ENCODE results near the gene PDIK1L. TPM values are rescaled to one million over a fixed set of nuclear protein-coding genes. Genes with fewer than 3 reads are reported as not detected.

Gene PDIK1L
- total RNA-seq (2014; rRNA removed; shearing (Covaris generic); ENCODE audit: low replicate concordance) = 7.0 and 11.0 TPM in 2 replicates

GRCh38 chr1:26111530-26112406 is at the start of gene PDIK1L:
TSS of gene PDIK1L (plus strand) at chr1:26111824. CDS start at chr1:26114309, 2,485 bp downstream.
- Histone ChIP-seq H3K27ac (ENCODE audit: low read length) (peak within 1 kb of the TSS; percentile 63), H2AFZ (ENCODE audit: low read length) (peak within 1 kb of the TSS; percentile 91; the same call in 1 of the 2 replicates), H3K9ac (ENCODE audit: low read length) (peak within 1 kb of the TSS; percentile 94), H3K36me3 (ENCODE audit: insufficient read depth, low read length) (no peaks in the 10 kb centered on the region; the same call in 1 of the 2 replicates), H3K4me2 (ENCODE audit: low read depth, low read length, poor library complexity, severe bottlenecking) (peak within 1 kb of the TSS; percentile 74), H3K4me1 (ENCODE audit: low read length) (peaks cover 36% of the 10 kb centered on the region), H3K79me2 (ENCODE audit: low read length) (peaks cover 27% of the 10 kb centered on the region), H3K27me3 (ENCODE audit: low read length) (no peaks in the 10 kb centered on the region), H3K9me2 (replicated peaks; ENCODE audit: insufficient read depth, low read length) (no peaks in the 10 kb centered on the region), H3K9me3 (ENCODE audit: low read length) (no peaks in the 10 kb centered on the region), H3K4me3 (ENCODE audit: low read length) (peak within 1 kb of the TSS; percentile 80), H4K20me1 (ENCODE audit: insufficient read depth, low read depth, low read length) (no peaks in the 10 kb centered on the region)
- peak; percentile 97 for DNase-seq

- Histone ChIP-seq H3K4me3 (ENCODE audit: low read length) (no peak overlapping the region), H4K20me1 (ENCODE audit: insufficient read depth, low read depth, low read length) (no peaks in the 10 kb centered on the region), H3K27me3 (ENCODE audit: low read length) (no peaks in the 10 kb centered on the region), H3K9ac (ENCODE audit: low read length) (no peak overlapping the region), H3K79me2 (ENCODE audit: low read length) (no peaks in the 10 kb centered on the region), H3K36me3 (ENCODE audit: insufficient read depth, low read length) (no peaks in the 10 kb centered on the region), H3K4me2 (ENCODE audit: low read depth, low read length, poor library complexity, severe bottlenecking) (no peak overlapping the region), H3K4me1 (ENCODE audit: low read length) (no peaks in the 10 kb centered on the region), H3K27ac (ENCODE audit: low read length) (no peak overlapping the region), H2AFZ (ENCODE audit: low read length) (no peak overlapping the region), H3K9me2 (replicated peaks; ENCODE audit: insufficient read depth, low read length) (no peaks in the 10 kb centered on the region), H3K9me3 (ENCODE audit: low read length) (no peaks in the 10 kb centered on the region)
- no peak for DNase-seq
Measured at GRCh38 chr1:26064553-26064952, 47.1 kb upstream of the PDIK1L start.

- DNase-seq = no peak
- Histone ChIP-seq H3K27ac (ENCODE audit: low read length) (no peak overlapping the region), H3K9ac (ENCODE audit: low read length) (no peak overlapping the region), H3K4me2 (ENCODE audit: low read depth, low read length, poor library complexity, severe bottlenecking) (no peak overlapping the region), H3K4me3 (ENCODE audit: low read length) (no peak overlapping the region), H3K9me2 (replicated peaks; ENCODE audit: insufficient read depth, low read length) (no peaks in the 10 kb centered on the region), H3K27me3 (ENCODE audit: low read length) (no peaks in the 10 kb centered on the region), H2AFZ (ENCODE audit: low read length) (no peak overlapping the region), H3K4me1 (ENCODE audit: low read length) (no peaks in the 10 kb centered on the region), H3K79me2 (ENCODE audit: low read length) (no peaks in the 10 kb centered on the region), H3K36me3 (ENCODE audit: insufficient read depth, low read length) (no peaks in the 10 kb centered on the region), H3K9me3 (ENCODE audit: low read length) (no peaks in the 10 kb centered on the region), H4K20me1 (ENCODE audit: insufficient read depth, low read depth, low read length) (no peaks in the 10 kb centered on the region)
Measured at GRCh38 chr1:26066160-26066559, 45.5 kb upstream of the PDIK1L start.

GRCh38 chr1:26066857-26067256 is 44.8 kb upstream of the PDIK1L start:
- DNase-seq = no peak
- H3K4me3 ChIP-seq (ENCODE audit: low read length) = no peak overlapping the region
- H4K20me1 ChIP-seq (ENCODE audit: insufficient read depth, low read depth, low read length) = no peaks in the 10 kb centered on the region
- H3K36me3 ChIP-seq (ENCODE audit: insufficient read depth, low read length) = no peaks in the 10 kb centered on the region
- no peaks in the 10 kb centered on the region for H3K9me3 ChIP-seq (ENCODE audit: low read length)
- no peak overlapping the region for H3K27ac ChIP-seq (ENCODE audit: low read length)
- no peaks in the 10 kb centered on the region for H3K27me3 ChIP-seq (ENCODE audit: low read length)
- no peak overlapping the region for H3K4me2 ChIP-seq (ENCODE audit: low read depth, low read length, poor library complexity, severe bottlenecking)
- H3K9me2 ChIP-seq (replicated peaks; ENCODE audit: insufficient read depth, low read length) = no peaks in the 10 kb centered on the region
- no peak overlapping the region for H3K9ac ChIP-seq (ENCODE audit: low read length)
- no peaks in the 10 kb centered on the region for H3K79me2 ChIP-seq (ENCODE audit: low read length)
- H3K4me1 ChIP-seq (ENCODE audit: low read length) = no peaks in the 10 kb centered on the region
- no peak overlapping the region for H2AFZ ChIP-seq (ENCODE audit: low read length)

GRCh38 chr1:26067432-26067911 is 44.2 kb upstream of the PDIK1L start, which contains the start of gene TRIM63:
TSS of gene TRIM63 (minus strand) at chr1:26067630. CDS start at chr1:26067494, 136 bp downstream.
- no peak within 1 kb of the TSS for H3K4me3 ChIP-seq (ENCODE audit: low read length)
- H3K27ac ChIP-seq (ENCODE audit: low read length) = no peak within 1 kb of the TSS
- no peaks in the 10 kb centered on the region for H3K27me3 ChIP-seq (ENCODE audit: low read length)
- H3K9me2 ChIP-seq (replicated peaks; ENCODE audit: insufficient read depth, low read length) = no peaks in the 10 kb centered on the region
- no peaks in the 10 kb centered on the region for H4K20me1 ChIP-seq (ENCODE audit: insufficient read depth, low read depth, low read length)
- no peaks in the 10 kb centered on the region for H3K4me1 ChIP-seq (ENCODE audit: low read length)
- H3K79me2 ChIP-seq (ENCODE audit: low read length) = no peaks in the 10 kb centered on the region
- DNase-seq = no peak
- H3K36me3 ChIP-seq (ENCODE audit: insufficient read depth, low read length) = no peaks in the 10 kb centered on the region
- H3K4me2 ChIP-seq (ENCODE audit: low read depth, low read length, poor library complexity, severe bottlenecking) = no peak within 1 kb of the TSS
- H3K9me3 ChIP-seq (ENCODE audit: low read length) = no peaks in the 10 kb centered on the region
- no peak within 1 kb of the TSS for H2AFZ ChIP-seq (ENCODE audit: low read length)
- H3K9ac ChIP-seq (ENCODE audit: low read length) = no peak within 1 kb of the TSS

- Histone ChIP-seq H3K9ac (ENCODE audit: low read length) (no peak overlapping the region), H3K79me2 (ENCODE audit: low read length) (no peaks in the 10 kb centered on the region), H3K9me2 (replicated peaks; ENCODE audit: insufficient read depth, low read length) (no peaks in the 10 kb centered on the region), H3K4me1 (ENCODE audit: low read length) (no peaks in the 10 kb centered on the region), H3K27me3 (ENCODE audit: low read length) (no peaks in the 10 kb centered on the region), H4K20me1 (ENCODE audit: insufficient read depth, low read depth, low read length) (no peaks in the 10 kb centered on the region), H3K27ac (ENCODE audit: low read length) (no peak overlapping the region), H3K4me2 (ENCODE audit: low read depth, low read length, poor library complexity, severe bottlenecking) (no peak overlapping the region), H2AFZ (ENCODE audit: low read length) (no peak overlapping the region), H3K9me3 (ENCODE audit: low read length) (no peaks in the 10 kb centered on the region), H3K36me3 (ENCODE audit: insufficient read depth, low read length) (no peaks in the 10 kb centered on the region), H3K4me3 (ENCODE audit: low read length) (no peak overlapping the region)
- DNase-seq = no peak
Measured at GRCh38 chr1:26069941-26070295, 41.7 kb upstream of the PDIK1L start.

- no peaks in the 10 kb centered on the region for H3K4me1 ChIP-seq (ENCODE audit: low read length)
- H3K4me2 ChIP-seq (ENCODE audit: low read depth, low read length, poor library complexity, severe bottlenecking) = no peak overlapping the region
- no peaks in the 10 kb centered on the region for H3K9me2 ChIP-seq (replicated peaks; ENCODE audit: insufficient read depth, low read length)
- no peaks in the 10 kb centered on the region for H4K20me1 ChIP-seq (ENCODE audit: insufficient read depth, low read depth, low read length)
- no peaks in the 10 kb centered on the region for H3K27me3 ChIP-seq (ENCODE audit: low read length)
- no peaks in the 10 kb centered on the region for H3K79me2 ChIP-seq (ENCODE audit: low read length)
- H3K27ac ChIP-seq (ENCODE audit: low read length) = no peak overlapping the region
- H3K9ac ChIP-seq (ENCODE audit: low read length) = no peak overlapping the region
- H3K4me3 ChIP-seq (ENCODE audit: low read length) = no peak overlapping the region
- no peak overlapping the region for H2AFZ ChIP-seq (ENCODE audit: low read length)
- DNase-seq = no peak
- H3K36me3 ChIP-seq (ENCODE audit: insufficient read depth, low read length) = no peaks in the 10 kb centered on the region
- no peaks in the 10 kb centered on the region for H3K9me3 ChIP-seq (ENCODE audit: low read length)
Measured at GRCh38 chr1:26070296-26070962, 41.2 kb upstream of the PDIK1L start.

- no peak overlapping the region for H3K4me2 ChIP-seq (ENCODE audit: low read depth, low read length, poor library complexity, severe bottlenecking)
- no peaks in the 10 kb centered on the region for H3K9me3 ChIP-seq (ENCODE audit: low read length)
- H3K79me2 ChIP-seq (ENCODE audit: low read length) = no peaks in the 10 kb centered on the region
- H3K36me3 ChIP-seq (ENCODE audit: insufficient read depth, low read length) = no peaks in the 10 kb centered on the region
- no peak overlapping the region for H3K27ac ChIP-seq (ENCODE audit: low read length)
- H3K9ac ChIP-seq (ENCODE audit: low read length) = no peak overlapping the region
- H4K20me1 ChIP-seq (ENCODE audit: insufficient read depth, low read depth, low read length) = no peaks in the 10 kb centered on the region
- H3K27me3 ChIP-seq (ENCODE audit: low read length) = no peaks in the 10 kb centered on the region
- no peak for DNase-seq
- no peak overlapping the region for H3K4me3 ChIP-seq (ENCODE audit: low read length)
- H3K4me1 ChIP-seq (ENCODE audit: low read length) = no peaks in the 10 kb centered on the region
- H3K9me2 ChIP-seq (replicated peaks; ENCODE audit: insufficient read depth, low read length) = no peaks in the 10 kb centered on the region
- H2AFZ ChIP-seq (ENCODE audit: low read length) = no peak overlapping the region
Measured at GRCh38 chr1:26070963-26071342, 40.7 kb upstream of the PDIK1L start.

Measured in Karpas-422 (cell line).